Measurements from ENCODE around the gene FITM1.

FITM1 gene

DNA sequence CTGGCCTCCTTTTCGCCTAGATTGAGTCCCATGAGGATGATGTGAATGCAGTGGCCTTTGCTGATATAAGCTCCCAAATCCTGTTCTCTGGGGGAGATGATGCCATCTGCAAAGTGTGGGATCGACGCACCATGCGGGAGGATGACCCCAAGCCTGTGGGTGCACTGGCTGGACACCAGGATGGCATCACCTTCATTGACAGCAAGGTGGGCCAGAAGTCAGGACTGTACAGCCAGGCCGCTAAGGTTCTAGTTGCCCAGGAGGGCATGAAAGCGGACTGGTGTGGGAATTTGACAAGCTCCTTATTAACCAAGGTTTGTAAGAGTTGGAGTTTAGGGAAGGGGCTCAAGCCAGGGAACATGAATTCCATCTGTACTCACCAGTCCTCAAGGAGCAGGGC is 10.8 kb upstream of the FITM1 start:
- DNase-seq (ENCODE audit: low read depth in 2 of 2), result no peak

DNA sequence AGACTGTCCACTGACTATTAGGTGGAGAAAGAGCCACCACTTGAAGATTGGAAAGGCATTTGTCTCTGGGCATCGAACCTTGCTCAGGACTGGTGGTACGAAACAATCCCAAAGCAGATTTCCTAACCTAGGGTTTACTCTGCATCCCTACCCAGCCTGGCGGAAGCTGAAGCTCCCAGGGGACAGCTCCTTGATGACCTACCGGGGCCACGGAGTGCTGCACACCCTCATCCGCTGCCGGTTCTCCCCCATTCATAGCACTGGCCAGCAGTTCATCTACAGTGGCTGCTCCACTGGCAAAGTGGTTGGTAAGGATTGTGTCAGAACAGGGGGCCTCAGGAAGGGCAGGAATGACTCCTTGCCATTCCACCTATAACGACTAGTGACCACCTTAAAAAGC is 9.2 kb upstream of the FITM1 start:
- DNase-seq (ENCODE audit: low read depth in 2 of 2), result no peak

DNA sequence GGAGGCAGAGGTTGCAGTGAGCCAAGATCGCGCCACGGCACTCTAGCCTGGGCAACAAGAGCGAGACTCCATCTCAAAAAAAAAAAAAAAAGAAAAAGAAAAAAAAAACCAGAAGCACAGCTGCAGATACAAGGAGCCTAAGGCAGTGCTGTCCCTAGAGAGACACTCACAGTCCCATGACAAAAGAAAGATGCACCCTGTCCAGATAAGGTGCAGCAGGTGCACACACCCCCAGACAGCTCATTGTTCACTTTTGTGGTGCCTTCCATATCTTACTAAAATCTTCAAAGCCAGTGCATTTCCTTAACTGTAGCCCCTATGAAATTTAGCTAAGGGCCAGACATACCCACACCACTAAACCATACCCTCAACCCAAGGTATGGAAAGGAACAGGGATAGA is 8.0 kb upstream of the FITM1 start:
- DNase-seq (ENCODE audit: low read depth in 2 of 2), result no peak

DNA sequence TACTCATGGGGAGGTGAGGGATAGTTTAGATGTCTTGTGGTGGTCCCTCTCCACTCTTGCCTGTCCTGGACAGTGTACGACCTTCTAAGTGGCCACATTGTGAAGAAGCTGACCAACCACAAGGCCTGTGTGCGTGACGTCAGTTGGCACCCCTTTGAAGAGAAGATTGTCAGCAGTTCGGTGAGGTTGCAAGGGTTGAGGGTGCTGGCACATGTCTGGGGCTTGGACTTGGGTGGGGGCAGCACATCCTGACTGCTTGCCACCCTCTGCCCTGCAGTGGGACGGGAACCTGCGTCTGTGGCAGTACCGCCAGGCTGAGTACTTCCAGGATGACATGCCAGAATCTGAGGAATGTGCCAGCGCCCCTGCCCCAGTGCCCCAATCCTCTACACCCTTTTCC is 7.6 kb upstream of the FITM1 start:
- no peak for DNase-seq (ENCODE audit: low read depth in 2 of 2)

DNA sequence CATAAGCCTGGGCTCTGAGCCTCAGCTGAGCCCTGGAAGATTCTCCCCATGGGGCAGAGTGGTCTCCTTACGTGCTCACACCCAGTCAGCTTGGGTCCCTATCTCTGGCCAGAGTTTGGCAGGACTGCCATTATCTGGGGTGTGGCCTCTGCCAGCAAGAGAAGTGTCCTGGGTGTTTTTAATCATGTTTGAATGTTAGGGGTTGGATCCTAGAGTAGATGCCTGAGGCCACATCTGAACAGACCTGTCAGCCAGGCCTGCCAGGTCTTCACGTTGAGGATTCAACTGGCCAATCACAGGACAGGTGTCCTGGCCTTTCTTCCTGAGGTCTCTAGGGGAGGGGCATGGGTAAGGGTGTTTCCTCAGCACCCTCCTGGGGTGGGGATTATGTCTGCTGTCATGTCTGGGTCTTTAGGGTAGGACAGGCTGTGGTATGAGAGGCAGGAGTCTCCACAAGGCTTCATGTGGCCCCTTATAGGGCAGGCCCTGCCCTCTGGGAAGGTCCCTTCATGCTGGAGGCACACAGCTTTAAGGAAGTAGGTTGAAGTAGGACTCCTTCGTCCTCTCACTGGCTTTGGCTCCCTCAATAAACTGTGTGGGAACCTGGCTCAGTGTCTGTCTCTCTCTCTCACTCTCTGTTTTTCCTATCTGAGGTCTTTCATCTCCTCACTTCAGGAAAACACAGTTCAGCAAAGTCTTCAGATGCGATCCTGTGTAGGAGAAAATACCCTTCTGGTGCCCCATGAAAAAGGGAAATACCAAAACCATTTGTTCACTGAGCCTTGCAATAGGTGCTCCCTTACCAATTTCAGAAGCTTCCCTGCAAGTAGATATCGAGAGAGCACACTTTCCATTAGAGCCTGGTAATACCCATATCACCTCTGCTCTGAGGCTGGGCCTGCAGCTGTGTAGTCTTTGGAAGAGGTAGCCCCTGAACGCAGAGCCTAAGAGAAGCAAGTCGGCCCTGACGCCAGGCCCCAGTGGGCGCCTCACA is 6.7 kb upstream of the FITM1 start:
- DNase-seq (ENCODE audit: low read depth in 2 of 2), result no peak

DNA sequence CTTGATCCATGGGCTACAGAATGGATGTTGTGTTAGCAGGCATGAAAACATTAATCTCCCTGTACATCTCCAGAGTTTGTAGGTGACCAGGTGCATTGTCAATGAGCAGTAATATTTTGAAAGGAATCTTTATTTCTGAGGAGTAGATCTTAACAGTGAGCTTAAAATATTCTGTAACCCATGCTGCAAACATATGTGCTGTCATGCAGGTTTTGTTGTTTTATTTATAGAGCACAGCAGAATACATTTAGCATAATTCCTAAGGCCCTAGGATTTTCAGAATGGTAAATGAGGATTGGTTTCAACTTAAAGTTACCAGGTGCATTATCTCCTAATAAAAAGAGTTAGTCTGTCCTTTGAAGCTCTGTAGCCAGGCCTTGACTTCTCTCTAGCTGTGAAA is 3.5 kb upstream of the FITM1 start:
- no peak for DNase-seq (ENCODE audit: low read depth in 2 of 2)

DNA sequence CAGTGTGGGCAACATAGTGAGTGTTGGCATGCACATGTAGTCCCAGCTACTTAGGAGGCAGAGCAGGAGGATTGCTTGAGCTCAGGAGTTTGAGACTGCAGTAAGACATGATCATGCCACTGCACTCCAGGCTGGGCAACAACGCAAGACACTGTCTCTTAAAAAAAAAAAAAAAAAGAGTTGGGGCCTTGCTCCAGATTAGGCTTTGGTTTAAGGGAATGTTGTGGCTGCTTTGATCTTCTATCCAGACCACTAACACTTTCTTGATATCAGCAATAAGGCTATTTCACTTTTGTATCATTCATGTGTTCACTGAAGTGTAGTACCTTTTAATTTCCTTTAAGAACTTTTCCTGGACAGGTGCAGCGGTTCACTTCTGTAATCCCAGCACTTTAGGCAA is 2.8 kb upstream of the FITM1 start:
- DNase-seq (ENCODE audit: low read depth in 2 of 2), result no peak

DNA sequence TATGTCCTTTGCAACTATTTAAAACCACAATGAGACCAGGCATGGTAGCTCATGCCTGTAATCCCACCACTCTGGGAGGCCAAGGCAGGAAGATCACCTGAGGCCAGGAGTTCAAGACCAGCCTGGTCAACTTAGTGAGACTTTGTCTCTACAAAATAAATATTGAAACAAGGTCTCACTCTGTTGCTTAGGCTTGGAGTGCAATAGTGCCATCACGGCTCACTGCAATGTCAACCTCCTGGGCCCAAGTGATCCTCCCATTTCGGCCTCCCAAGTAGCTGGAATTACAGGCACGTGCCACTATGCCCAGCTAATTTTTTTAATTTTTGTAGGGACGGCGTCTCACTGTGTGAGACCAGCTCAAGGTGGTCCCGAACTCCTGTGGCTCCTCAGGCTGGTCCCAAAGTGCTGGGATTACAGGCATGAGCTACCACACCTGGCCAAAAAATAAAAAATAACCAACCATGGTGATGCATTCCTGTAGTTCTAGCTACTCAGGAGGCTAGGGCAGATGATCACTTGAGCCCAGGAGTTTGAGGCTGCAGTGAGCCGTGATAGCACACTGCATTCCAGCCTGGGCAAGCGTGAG is 955 bp upstream of the FITM1 start:
- DNase-seq (ENCODE audit: low read depth in 2 of 2), result no peak

DNA sequence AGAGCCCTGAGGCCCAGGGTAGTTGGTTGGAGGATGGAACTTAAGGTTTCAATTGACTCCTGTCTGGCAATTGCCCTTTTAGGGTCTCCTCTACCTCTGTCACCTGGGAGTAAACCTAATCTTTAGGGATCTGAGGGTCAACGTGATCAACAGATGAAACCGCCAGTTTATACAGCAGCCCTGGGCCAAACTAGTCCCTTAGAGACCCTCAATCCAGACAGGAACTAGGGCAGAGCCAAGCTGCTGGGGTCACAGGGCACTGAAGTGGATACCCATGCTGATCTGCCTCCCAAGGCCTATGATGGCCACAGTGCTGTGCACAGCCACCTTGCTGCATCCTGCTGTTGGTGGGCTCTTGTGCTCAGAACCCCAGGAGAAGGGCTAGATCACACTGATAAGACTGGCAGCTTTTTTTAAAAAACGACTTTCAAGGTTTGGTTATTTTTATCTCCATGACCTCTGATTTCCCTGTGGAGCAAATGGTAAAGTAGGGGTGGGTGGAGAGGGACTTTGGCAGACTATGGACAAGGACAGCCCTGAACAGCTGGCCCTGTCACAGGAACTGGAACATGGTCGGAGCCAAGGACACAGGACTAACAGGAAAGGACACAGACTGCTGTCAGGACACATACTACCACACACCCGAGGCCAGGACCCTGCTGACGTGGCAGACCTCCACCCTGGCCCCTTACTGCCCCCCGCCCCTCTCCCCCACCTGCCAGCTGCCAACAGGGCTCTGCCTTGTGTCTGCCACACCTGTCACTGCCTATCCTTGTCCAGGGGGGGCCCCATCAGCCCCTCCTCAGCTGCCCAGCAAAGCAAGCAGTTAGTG is 474 bp downstream of the FITM1 start:
- DNase-seq (ENCODE audit: low read depth in 2 of 2), result no peak

DNA sequence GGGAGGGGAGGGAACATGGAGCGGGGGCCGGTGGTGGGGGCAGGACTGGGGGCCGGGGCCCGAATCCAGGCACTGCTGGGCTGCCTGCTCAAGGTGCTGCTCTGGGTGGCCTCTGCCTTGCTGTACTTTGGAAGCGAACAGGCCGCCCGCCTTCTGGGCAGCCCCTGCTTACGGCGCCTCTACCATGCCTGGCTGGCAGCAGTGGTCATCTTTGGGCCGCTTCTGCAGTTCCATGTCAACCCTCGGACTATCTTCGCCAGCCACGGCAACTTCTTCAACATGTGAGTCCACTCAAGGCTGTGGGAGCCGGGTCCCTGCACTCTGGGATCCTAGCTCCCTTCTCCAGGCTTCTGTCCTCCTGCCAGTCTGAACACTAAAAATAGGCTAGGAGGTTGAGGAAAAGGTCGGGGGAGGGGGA is 1.1 kb downstream of the FITM1 start:
- DNase-seq (ENCODE audit: low read depth in 2 of 2), result no peak

DNA sequence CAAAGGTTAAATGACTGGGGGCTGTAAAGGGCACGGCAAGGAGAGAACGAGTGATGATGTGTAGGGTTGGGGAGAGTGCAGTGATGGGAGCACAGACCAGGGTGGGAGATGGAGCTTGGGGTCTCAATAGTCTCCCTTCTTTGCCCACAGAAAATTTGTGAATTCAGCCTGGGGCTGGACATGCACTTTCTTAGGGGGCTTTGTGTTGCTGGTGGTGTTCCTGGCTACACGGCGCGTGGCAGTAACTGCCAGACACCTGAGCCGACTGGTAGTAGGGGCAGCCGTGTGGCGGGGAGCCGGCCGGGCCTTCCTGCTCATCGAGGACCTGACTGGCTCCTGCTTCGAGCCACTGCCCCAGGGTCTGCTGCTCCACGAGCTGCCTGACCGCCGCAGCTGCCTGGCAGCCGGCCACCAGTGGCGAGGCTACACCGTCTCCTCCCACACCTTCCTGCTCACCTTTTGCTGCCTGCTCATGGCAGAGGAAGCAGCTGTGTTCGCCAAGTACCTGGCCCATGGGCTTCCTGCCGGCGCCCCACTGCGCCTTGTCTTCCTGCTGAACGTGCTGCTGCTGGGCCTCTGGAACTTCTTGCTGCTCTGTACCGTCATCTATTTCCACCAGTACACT is 1.7 kb downstream of the FITM1 start:
- DNase-seq (ENCODE audit: low read depth in 2 of 2), result no peak

DNA sequence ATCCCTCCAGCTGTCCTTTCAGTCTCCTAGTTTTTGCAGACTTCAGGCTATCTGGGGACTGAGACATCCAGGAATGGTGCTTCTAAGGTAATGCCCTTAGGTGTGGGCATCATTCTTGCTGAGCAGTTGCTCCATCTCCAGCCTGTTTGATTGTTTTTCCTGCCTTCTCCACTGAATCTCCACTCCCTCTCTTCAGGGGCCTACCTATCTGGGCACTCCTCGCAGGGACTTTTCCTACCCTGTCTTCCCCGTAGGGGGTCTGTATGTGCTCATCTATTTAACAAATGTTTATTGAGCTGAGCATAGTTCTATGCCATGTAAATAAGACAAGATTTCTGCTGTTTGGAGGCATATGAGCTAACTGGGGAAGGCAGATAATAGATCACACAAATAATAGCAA is 2.5 kb downstream of the FITM1 start:
- DNase-seq (ENCODE audit: low read depth in 2 of 2), result no peak

DNA sequence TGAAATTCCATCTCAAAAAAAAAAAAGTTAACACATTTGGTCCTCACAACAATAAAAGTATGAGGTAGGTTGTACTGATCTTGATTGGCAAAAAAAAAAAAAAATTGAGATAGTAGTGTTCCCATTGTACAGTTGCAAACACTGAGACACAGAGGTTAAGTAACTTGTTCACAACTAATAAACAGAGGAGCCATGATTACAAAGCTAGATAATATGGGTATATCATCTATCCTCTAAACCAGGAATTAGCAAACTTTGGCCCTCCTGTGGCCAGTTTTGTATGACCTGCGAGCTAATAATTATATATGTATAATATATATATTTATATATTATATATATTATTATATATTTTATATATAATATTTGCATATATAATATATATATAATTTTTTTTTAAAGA is 3.3 kb downstream of the FITM1 start:
- no peak for DNase-seq (ENCODE audit: low read depth in 2 of 2)

DNA sequence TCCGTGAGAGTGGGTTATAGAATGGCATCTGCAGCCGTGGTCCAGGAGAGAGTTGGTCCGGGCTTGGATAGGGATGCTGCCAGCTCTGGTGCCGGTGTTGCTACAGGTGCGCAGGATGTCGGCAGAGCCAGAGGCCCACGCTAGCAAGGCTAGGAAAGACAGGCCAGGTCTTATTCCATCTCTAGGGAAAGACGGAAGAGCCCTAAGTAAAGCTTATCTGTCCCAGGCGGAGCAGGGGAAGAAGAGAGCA is 5.0 kb downstream of the FITM1 start:
- no peak for DNase-seq (ENCODE audit: low read depth in 2 of 2)

DNA sequence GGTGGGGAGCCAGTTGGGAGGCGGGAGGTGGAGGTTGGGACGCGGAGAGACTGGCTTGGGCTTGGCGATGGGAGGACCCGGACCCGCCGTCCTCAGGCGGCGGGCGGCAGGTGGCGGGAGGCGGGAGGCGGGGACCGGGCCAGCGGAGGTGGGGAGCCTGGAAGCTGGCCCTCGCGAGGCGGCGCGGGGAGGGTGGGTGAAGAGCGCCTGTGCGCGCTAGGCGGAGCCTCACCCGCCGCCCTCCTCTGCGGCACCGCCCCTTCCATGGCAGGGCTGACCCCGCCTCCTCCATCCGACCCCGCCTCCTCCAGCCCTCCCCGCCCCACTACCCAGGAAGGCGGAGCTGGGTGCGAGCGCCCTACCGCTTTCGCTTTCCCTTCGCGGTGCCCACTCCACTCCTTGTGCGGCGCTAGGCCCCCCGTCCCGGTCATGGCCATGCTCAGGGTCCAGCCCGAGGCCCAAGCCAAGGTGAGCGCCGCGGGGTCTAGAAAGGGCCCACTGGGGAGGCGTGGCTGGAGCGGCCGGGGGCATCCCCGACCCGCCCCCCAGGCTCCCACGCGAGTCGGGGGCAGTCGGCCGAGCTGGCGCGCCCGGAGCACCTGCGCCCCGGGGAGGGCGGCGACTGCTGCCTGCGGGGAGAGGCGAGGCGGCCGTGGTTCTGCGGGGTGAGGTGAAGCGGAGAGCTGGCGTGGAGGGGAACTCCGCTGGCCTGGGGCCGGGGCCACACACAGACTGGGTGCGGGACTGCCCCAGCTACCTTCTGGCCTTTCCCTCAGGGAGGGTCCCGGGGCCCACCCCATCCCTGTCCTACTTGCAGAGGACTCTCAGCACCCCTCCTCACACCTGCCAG is 5.6 kb downstream of the FITM1 start, which contains the start of gene PSME1:
Gene PSME1 (plus strand): TSS at position 361 of the 850 bp plus-strand sequence. CDS start 69 bp downstream, at position 430.
- DNase-seq (ENCODE audit: low read depth in 2 of 2), result peak; percentile 90 to 95

DNA sequence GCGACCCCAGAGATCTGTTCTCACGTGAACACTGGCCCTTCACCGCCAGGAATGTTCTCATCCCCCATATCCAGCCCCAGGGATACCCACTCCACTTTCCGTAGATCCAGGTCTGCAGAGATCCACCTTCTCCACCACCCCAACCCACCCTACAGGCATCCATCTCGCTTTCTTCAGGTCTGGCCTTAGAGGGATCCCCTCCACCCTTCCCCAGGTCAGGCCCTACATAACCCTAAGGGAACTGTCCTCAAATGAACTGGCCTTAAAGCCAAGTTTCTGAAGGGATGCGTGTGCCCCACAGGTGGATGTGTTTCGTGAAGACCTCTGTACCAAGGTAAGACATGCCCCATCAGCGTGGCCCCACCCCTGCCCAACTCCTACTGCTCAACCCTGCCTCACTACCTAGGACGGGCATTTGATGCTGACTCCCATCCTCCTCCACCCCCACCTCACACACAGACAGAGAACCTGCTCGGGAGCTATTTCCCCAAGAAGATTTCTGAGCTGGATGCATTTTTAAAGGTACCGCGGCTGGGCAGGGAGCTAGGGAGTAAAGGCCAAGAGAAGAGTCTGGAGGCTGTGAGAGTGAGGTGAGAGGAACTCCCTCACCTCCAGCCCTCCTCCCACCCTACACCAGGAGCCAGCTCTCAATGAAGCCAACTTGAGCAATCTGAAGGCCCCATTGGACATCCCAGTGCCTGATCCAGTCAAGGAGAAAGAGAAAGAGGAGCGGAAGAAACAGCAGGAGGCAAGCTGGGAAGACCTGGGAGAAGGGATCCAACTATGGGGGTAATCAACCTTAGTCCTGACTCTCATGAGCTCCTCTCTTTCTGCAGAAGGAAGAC is 6.4 kb downstream of the FITM1 start:
- DNase-seq (ENCODE audit: low read depth in 2 of 2), result no peak

DNA sequence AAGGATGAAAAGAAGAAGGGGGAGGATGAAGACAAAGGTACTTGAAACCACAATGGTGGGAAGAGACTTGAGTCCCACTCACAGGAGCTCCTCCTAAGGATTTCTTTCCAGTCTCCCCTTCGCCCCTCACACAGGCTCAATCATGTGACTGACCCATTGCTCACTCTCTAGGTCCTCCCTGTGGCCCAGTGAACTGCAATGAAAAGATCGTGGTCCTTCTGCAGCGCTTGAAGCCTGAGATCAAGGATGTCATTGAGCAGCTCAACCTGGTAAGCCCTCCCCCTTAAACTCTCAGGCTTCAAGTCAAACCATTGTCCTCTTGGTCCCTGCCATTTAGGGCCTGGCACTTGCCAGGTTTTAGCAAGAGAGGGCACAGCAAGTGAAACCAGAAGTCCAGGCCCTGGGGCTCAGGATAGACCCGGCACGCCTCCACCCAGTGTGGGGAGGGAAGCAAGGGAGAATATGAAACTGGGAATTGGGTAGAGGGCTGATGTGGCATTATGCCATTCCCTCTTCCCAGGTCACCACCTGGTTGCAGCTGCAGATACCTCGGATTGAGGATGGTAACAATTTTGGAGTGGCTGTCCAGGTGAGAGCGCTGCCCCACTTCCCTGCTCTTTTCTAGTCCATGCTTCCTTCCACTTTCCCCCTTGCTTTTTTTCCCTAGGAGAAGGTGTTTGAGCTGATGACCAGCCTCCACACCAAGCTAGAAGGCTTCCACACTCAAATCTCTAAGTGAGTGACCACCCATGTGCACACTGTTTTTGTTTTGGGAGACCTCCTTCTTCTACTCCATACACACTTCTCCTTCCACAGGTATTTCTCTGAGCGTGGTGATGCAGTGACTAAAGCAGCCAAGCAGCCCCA is 7.3 kb downstream of the FITM1 start:
- no peak for DNase-seq (ENCODE audit: low read depth in 2 of 2)

DNA sequence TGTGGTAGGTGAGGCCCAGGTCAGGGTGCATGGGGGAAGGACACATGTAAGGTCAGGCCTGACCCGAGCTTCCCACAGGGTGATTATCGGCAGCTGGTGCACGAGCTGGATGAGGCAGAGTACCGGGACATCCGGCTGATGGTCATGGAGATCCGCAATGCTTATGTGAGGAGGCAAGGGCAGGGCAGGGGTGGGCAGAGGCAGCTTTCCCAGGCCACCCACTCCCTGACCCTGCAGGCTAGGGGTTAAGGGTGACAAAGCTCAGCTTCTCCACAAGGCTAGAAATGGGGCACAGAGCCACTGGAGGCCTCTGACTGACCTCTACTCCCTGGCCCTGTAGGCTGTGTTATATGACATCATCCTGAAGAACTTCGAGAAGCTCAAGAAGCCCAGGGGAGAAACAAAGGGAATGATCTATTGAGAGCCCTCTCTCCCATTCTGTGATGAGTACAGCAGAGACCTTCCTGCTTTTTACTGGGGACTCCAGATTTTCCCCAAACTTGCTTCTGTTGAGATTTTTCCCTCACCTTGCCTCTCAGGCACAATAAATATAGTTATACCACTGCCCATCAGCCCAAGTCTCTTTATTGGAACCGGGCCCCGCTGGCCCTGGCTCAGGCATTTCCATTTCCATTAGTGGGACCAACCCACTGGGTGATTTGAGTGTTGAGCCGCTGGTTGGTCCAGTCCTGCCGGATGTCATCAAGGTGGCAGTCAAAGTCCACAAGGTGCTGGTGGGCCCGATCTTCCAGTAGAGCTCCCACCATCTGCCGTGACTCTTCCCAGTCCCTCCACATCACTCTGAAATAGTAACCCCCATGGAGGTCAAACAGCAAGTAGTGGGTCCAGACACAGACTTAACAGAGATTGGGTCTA is 8.2 kb downstream of the FITM1 start:
- DNase-seq (ENCODE audit: low read depth in 2 of 2), result no peak

All from stimulated activated CD4-positive, alpha-beta T cell treated with anti-CD3 and anti-CD28 coated beads, Interleukin-4, amount 100 ng/mL, for 48 hours (primary cell).